Sigmoid colon (tissue), 4 donors: ENCODE measurements around the gene RAB11B.

Experiments used
- POLR2A ChIP-seq, 2 donors: fragments of 450-650 bp; IDR thresholded peaks; one replicate each; pipeline ENCODE4 v1.6.1; 2016; ENCODE audit warnings: antibody characterized with exemption in 2 of 2, mild to moderate bottlenecking in 2 of 2, moderate library complexity in 2 of 2
- POLR2AphosphoS5 ChIP-seq, 4 donors: sonication (generic); formaldehyde crosslinking; IDR thresholded peaks; one replicate each; pipeline ENCODE4 v1.6.1; 2017; ENCODE audit warnings: antibody characterized with exemption in 4 of 4
- TF ChIP-seq, protein P1 (sequence below), 4 experiments: fragments of 450-650 bp in 3 of 4; fragments of 200-600 bp in 1 of 4; IDR thresholded peaks; one replicate each; pipeline ENCODE4 v1.5.1; 2016 to 2019; ENCODE audit warnings: antibody characterized with exemption in 4 of 4, mild to moderate bottlenecking in 3 of 4, moderate library complexity in 2 of 4

- TF ChIP-seq POLR2A (IDR thresholded peaks at IDR 0.05) = no peak
- TF ChIP-seq, protein P1, sequence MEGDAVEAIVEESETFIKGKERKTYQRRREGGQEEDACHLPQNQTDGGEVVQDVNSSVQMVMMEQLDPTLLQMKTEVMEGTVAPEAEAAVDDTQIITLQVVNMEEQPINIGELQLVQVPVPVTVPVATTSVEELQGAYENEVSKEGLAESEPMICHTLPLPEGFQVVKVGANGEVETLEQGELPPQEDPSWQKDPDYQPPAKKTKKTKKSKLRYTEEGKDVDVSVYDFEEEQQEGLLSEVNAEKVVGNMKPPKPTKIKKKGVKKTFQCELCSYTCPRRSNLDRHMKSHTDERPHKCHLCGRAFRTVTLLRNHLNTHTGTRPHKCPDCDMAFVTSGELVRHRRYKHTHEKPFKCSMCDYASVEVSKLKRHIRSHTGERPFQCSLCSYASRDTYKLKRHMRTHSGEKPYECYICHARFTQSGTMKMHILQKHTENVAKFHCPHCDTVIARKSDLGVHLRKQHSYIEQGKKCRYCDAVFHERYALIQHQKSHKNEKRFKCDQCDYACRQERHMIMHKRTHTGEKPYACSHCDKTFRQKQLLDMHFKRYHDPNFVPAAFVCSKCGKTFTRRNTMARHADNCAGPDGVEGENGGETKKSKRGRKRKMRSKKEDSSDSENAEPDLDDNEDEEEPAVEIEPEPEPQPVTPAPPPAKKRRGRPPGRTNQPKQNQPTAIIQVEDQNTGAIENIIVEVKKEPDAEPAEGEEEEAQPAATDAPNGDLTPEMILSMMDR (IDR thresholded peaks at IDR 0.05) = no peak
- TF ChIP-seq POLR2AphosphoS5 (IDR thresholded peaks at IDR 0.05) = no peak
These were observed 56.0 kb downstream of the RAB11B start for GRCh38 chr19:8446061-8446709.
